Central memory CD8-positive, alpha-beta T cell (primary cell): ENCODE results near the gene OR7G1.
A peak's percentile ranks its signal among the peaks of the same experiment; 100 is the strongest.

ENCODE experiments used
- ATAC-seq: fragments of 150-1000 bp; cut with Tn5 transposase; replicated peaks from 2 replicates; pipeline ENCODE4 v1.10.0; 2022; ENCODE audit warnings: mild to moderate bottlenecking, moderate FRiP score, moderate number of reproducible peaks; ENCODE audit not compliant: poor library complexity, severe bottlenecking; ENCODE audit errors: extremely low read depth
- DNase-seq, 2 donors: peaks; one replicate each; pipeline ENCODE4 v3.0.0; 2021; ENCODE audit warnings: low spot score in 2 of 2
- H3K27ac Mint-ChIP-seq: one replicate; pipeline ENCODE4 v1.8.0; 2022; ENCODE audit warnings: low read depth, mild to moderate bottlenecking, moderate library complexity, mixed read lengths
- H3K27me3 Mint-ChIP-seq: one replicate; pipeline ENCODE4 v1.8.0; 2022; ENCODE audit warnings: mixed read lengths
- H3K36me3 Mint-ChIP-seq: one replicate; pipeline ENCODE4 v1.8.0; 2022; ENCODE audit warnings: mild to moderate bottlenecking, moderate library complexity, mixed read lengths; ENCODE audit not compliant: insufficient read depth
- H3K4me1 Mint-ChIP-seq: one replicate; pipeline ENCODE4 v1.8.0; 2022; ENCODE audit warnings: mixed read lengths
- H3K4me3 Mint-ChIP-seq: one replicate; pipeline ENCODE4 v1.8.0; 2022; ENCODE audit warnings: mild to moderate bottlenecking, moderate library complexity, mixed read lengths
- H3K9me3 Mint-ChIP-seq: one replicate; pipeline ENCODE4 v1.8.0; 2022; ENCODE audit warnings: mixed read lengths

Gene OR7G1

DNA sequence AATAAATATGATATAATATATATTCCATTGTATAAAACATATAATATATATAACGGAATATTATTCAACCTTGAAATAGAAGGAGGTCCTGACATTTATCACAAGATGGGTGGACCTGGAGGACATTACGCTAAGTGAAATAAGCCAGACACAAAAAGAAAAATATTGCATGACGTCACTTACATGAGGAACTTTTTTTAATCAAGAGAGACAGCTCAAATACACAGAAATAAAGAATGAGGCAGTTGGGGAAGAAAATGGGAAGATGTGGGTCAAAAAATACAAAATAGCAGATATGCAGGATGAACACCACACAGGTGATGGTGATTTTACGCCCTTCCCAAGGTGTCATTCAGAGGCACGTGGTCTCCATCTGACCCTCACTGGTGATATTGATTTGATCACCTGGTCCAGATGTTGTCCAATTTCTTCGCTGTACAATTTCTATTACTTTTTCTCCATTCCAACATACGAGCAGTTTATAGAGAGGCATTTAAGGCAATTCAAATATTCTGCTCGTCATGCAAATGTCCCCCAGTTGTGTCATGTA lies 24.1 kb upstream of the OR7G1 start:
- Mint-ChIP-seq H3K4me3 (peak overlapping the region; percentile 98), H3K9me3 (peaks cover 6% of the 10 kb centered on the region), H3K4me1 (peaks cover 47% of the 10 kb centered on the region), H3K36me3 (peaks cover 7% of the 10 kb centered on the region), H3K27ac (peak overlapping the region; percentile 98), H3K27me3 (no peaks in the 10 kb centered on the region)
- DNase-seq = no peak
- peak; percentile 13 for ATAC-seq

DNA sequence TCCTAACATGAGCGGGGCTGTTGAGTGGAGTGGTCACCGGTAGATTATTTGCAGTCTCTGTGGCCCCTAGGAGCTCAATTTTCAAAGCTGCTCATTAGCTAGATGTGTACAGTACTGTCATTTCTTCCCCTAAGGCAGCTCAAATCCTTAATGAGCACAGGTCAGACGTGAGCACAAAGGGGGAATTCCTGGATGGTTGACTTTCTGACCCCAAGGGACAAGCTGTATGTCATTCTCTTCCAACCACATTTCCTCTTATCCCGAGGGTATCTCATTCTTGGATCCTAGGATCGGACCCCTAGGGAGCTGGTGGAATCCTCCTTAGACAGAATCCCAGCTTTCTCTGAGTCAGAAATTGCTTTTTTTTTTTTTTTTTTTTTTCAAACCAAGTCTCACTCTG lies 16.9 kb upstream of the OR7G1 start:
- Mint-ChIP-seq H3K27ac (no peak overlapping the region), H3K27me3 (peaks cover 8% of the 10 kb centered on the region), H3K4me3 (no peak overlapping the region), H3K9me3 (no peaks in the 10 kb centered on the region), H3K36me3 (peaks cover 2% of the 10 kb centered on the region), H3K4me1 (no peaks in the 10 kb centered on the region)
- ATAC-seq = no peak
- DNase-seq = no peak

DNA sequence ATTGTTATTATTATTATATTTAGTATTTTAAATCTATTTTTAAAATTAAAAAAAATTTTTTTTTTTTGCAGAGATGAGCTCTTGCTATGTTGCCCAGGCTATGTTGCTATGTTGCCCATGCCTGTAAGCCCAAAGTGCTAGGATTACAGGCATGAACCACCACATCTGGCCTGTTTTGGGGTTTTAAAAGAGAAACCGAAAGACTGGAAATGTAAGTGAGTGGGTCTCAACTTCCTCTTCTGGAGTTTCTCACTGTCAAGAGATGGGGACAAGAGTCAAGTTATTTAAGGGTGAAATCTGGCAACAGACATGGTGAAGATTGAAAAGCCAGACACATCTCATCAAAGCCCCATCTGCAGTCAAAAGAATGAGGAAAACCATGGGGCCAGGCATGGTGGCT lies 15.4 kb upstream of the OR7G1 start:
- Mint-ChIP-seq H3K36me3 (peaks cover 2% of the 10 kb centered on the region), H3K27me3 (peaks cover 23% of the 10 kb centered on the region), H3K4me1 (no peaks in the 10 kb centered on the region), H3K9me3 (no peaks in the 10 kb centered on the region), H3K4me3 (no peak overlapping the region), H3K27ac (no peak overlapping the region)
- ATAC-seq (no peak), DNase-seq (no peak)

DNA sequence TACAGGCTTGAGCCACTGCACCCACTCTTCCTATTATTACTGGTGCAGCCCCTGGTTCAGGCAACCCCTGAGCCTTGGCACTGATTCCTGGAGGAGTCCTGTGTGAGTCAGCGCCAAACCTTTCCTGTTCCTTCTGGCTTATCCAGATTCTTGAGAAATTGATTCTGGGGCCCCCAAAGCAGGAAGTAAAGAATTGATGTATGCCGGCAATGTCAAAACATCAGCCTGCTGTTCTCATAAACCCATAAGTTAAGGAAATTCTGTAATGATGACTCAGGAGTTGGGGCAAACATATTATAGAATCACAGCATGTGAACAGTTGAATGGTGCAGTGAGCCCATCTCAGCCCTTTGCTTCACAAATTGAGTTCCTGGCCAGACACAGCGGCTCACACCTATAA lies 12.6 kb upstream of the OR7G1 start:
- no peaks in the 10 kb centered on the region for H3K4me1 Mint-ChIP-seq
- no peak for DNase-seq
- peaks cover 27% of the 10 kb centered on the region for H3K27me3 Mint-ChIP-seq
- no peaks in the 10 kb centered on the region for H3K9me3 Mint-ChIP-seq
- ATAC-seq = no peak
- H3K27ac Mint-ChIP-seq = no peak overlapping the region
- no peak overlapping the region for H3K4me3 Mint-ChIP-seq
- peaks cover 4% of the 10 kb centered on the region for H3K36me3 Mint-ChIP-seq

DNA sequence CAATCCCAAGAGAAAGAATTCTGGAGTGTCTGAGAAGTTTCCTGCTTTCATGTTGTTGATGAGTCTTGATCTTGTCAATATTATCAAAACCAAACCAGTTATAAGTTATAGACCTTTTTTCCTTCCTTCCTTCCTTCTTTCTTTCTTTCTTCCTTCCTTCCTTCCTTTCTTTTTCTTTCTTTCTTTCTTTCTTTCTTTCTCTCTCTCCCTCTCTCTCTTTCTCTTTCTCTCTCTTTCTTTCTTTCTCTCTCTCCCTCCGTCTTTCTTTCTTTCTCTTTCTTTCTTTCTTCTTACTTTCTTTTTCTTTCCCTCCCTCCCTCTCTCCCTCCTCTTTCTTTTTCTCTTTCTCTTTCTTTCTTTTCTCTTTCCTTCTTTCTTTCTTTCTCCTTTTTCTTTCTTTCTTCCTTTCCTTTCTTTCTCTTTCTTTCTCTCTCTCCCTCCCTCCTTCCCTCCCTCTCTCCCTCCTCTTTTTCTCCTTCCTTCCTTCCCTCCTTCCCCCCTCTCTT lies 11.4 kb upstream of the OR7G1 start, which contains the start of gene OR7G3:
TSS of gene OR7G3 (minus strand) at position 51 of the 506 bp plus-strand sequence. CDS start at position 51, 0 bp downstream.
- no peak within 1 kb of the TSS for H3K27ac Mint-ChIP-seq
- DNase-seq (no peak), ATAC-seq (no peak)
- H3K4me1 Mint-ChIP-seq = no peaks in the 10 kb centered on the region
- H3K9me3 Mint-ChIP-seq = no peaks in the 10 kb centered on the region
- H3K4me3 Mint-ChIP-seq = no peak within 1 kb of the TSS
- H3K36me3 Mint-ChIP-seq = peaks cover 4% of the 10 kb centered on the region
- H3K27me3 Mint-ChIP-seq = peaks cover 33% of the 10 kb centered on the region

DNA sequence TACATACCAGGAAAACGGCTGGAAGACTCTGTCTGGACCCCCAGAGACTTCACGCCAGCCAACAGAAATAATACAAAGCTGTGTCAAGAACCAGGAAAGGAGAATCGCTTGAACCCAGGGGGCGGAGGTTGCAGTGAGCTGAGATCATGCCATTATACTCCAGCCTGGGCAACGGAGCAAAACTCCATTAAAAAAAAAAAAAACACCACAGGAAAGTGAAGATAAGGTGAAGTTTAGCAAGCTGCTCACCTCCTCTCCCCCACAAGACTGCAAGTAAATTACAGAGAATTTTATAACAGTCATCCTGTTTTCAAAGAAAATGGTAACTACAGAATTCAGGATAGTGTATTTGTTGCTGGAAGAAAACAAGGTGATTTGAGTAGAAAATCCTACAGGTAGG lies 984 bp upstream of the OR7G1 start:
- Mint-ChIP-seq H3K4me3 (no peak overlapping the region), H3K27ac (no peak overlapping the region), H3K4me1 (no peaks in the 10 kb centered on the region), H3K36me3 (no peaks in the 10 kb centered on the region), H3K27me3 (peaks cover 32% of the 10 kb centered on the region), H3K9me3 (no peaks in the 10 kb centered on the region)
- no peak for DNase-seq
- no peak for ATAC-seq

DNA sequence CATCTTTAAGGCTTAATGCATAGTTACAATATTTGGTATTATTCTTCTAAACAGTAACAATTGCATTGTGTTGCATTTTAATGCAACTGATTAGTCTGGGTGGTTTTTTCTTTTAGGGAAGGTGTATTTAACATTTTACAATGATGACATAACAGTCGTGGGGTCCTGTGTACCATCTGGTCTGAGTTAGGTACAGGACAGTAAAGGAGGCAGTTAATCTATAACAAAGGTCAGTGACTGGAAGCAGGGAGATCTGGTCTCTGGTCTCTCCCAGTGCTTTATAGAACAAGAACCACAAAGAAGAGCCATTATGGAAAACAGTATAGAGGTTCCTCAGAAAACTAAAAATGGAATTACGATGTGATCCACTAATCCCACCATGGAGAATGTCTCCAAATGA lies 5.6 kb downstream of the OR7G1 start:
- Mint-ChIP-seq H3K27me3 (peaks cover 57% of the 10 kb centered on the region), H3K36me3 (no peaks in the 10 kb centered on the region), H3K4me3 (no peak overlapping the region), H3K9me3 (no peaks in the 10 kb centered on the region), H3K4me1 (no peaks in the 10 kb centered on the region), H3K27ac (no peak overlapping the region)
- DNase-seq (no peak), ATAC-seq (no peak)

DNA sequence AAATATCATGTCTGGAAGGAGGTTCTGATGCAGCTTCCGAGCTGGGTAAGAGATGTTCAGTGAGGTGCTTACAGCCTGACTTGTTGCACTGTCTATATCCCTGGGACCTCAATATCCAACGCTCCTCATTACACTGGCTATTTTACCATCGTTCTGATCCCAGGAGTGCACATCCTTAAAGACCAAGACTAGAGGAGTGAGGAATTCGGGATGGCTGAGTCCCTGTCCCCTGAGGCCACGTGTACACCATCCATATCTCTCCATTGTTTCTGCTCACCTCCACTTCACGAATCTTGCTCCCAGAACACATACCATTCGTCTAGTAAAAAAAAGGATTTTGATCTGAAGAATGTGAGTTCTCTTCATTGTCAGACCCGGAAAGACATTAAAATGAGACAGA lies 8.2 kb downstream of the OR7G1 start, which contains the start of gene OR7G2:
TSS of gene OR7G2 (minus strand) at position 101 of the 400 bp plus-strand sequence. CDS start 4,232 bp downstream, outside the sequence.
- Mint-ChIP-seq H3K27ac (no peak within 1 kb of the TSS), H3K36me3 (no peaks in the 10 kb centered on the region), H3K9me3 (no peaks in the 10 kb centered on the region), H3K4me3 (no peak within 1 kb of the TSS), H3K27me3 (peaks cover 67% of the 10 kb centered on the region), H3K4me1 (no peaks in the 10 kb centered on the region)
- ATAC-seq (no peak), DNase-seq (no peak)

DNA sequence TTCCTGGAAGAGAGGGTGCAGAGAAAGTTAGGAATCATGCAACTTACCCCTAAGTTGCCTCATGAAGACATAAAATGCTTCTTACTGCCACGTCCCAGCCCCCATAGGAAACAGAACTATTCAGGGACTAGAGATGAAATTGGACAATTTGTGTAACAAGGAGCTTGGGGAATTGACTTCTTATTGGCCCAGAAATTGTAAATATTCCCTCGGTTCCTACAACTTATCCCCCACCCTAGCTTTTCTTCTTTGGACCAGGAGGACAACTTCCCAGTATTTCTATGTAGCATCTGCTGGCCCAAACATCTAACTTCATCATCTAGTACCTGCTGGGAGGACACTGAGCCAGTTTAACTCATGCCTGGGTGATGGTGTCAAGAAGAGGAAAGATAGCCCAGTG lies 28.8 kb downstream of the OR7G1 start, which contains the start of gene OR1M1:
TSS of gene OR1M1 (plus strand) at position 301 of the 400 bp plus-strand sequence. CDS start 6,184 bp downstream, outside the sequence.
- H3K36me3 Mint-ChIP-seq = peaks cover 1% of the 10 kb centered on the region
- H3K27ac Mint-ChIP-seq = no peak within 1 kb of the TSS
- no peak for DNase-seq
- peaks cover 34% of the 10 kb centered on the region for H3K27me3 Mint-ChIP-seq
- ATAC-seq = no peak
- no peaks in the 10 kb centered on the region for H3K9me3 Mint-ChIP-seq
- no peak within 1 kb of the TSS for H3K4me3 Mint-ChIP-seq
- H3K4me1 Mint-ChIP-seq = no peaks in the 10 kb centered on the region

DNA sequence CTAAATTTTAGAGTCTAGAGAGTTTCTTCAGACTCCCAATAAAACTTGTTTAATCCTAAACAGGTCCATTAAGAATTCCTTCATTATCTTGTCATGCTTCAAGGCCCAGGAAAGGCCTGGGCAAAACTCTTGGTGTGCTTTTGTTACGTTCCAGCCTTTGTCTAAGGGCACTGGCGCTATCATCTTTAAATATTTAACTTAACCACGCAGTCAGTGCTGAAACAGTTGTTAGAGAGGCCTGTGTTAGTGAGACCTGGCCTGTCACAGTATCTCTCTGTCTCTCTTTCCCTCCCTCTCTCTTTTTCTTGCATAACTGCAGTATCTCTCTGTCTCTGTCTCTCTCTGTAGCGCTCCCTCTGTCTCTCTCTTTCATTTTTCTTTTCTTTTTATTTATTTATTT lies 36.9 kb downstream of the OR7G1 start:
- Mint-ChIP-seq H3K27ac (no peak overlapping the region), H3K27me3 (no peaks in the 10 kb centered on the region), H3K4me1 (no peaks in the 10 kb centered on the region), H3K4me3 (no peak overlapping the region), H3K36me3 (no peaks in the 10 kb centered on the region), H3K9me3 (no peaks in the 10 kb centered on the region)
- DNase-seq (no peak), ATAC-seq (no peak)

DNA sequence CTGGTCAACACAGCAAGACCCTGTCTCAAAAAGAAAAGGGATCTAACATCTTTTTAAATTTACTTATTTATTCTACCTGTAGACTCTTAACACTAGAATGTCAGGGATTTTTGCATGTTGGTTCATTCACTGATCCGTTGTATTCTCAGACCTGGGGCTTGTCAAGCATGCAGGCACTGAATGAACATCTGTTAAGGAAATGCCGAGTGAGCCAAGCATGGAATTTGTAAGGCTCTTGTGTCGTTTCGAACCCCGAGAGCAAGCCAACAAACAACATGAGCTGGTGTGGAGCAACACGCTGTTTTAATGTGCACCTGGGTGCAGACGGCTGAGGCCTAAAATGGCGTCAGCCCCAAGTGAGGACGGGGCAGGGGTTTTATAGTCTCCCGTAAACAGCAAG lies 38.7 kb downstream of the OR7G1 start:
- Mint-ChIP-seq H3K27me3 (no peaks in the 10 kb centered on the region), H3K4me3 (no peak overlapping the region), H3K4me1 (no peaks in the 10 kb centered on the region), H3K9me3 (no peaks in the 10 kb centered on the region), H3K36me3 (no peaks in the 10 kb centered on the region), H3K27ac (no peak overlapping the region)
- no peak for DNase-seq
- no peak for ATAC-seq

DNA sequence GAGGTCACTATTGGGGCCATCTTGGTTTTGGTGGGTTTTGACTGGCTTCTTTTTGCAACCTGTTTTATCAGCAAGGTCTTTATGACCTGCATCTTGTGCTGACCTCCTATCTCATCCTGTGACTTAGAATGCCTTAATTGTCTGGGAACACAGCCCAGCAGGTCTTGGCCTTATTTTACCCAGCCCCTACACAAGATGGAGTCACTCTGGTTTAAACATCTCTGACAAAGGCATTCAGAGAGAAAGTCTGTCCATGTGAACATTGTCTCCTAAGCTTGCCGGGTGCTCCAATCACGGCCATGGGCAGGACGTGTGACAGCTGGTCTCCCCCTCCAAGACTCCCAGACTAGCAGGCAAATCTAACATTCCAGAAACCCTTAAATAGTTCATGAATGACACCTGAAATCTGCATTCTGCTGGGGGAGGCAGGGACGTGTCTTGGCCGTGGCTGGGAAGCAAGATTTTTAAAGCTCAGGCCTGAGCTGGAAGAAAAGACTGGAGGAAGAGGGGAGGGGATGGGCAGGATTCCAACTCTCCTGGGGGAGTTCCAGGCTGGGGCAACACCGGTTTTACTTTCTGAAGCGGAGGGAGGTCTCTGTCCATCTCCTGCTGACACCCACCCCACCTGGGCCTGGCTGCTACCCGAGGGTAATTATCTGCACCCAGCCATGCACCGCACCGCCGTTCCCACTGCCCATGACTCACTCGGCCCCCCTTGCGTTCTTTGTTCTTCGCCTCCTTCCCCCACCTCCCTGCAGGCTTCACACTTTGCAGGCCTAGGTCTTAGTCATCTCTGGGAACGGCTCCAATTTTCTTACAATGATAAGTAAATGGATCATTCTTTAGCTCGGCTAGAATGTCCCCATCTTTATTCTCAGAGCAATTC lies 40.3 kb downstream of the OR7G1 start:
- Mint-ChIP-seq H3K27ac (no peak overlapping the region), H3K4me1 (no peaks in the 10 kb centered on the region), H3K9me3 (no peaks in the 10 kb centered on the region), H3K27me3 (no peaks in the 10 kb centered on the region), H3K36me3 (no peaks in the 10 kb centered on the region), H3K4me3 (no peak overlapping the region)
- DNase-seq = no peak
- no peak for ATAC-seq

DNA sequence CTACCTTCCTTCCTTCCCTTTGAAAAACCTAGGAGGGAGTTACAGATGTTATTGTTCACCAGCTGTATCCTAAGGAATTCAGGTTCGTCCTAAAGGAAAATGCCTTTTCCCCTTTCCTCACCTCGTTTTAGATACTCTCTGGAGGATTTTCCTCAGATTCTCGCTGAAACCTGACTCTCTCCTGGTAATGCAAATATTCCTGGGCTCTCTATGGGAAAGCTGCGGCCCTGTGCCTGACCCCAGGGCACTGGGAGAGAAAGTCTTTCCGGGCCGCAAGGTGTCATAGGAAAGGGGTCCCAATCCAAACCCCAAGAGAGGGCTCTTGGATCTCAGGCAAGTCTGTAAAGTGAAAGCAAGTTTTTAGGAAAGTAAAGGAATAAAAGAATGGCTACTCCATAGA lies 41.8 kb downstream of the OR7G1 start:
- no peaks in the 10 kb centered on the region for H3K4me1 Mint-ChIP-seq
- H3K4me3 Mint-ChIP-seq = no peak overlapping the region
- no peaks in the 10 kb centered on the region for H3K27me3 Mint-ChIP-seq
- H3K36me3 Mint-ChIP-seq = no peaks in the 10 kb centered on the region
- ATAC-seq (no peak), DNase-seq (no peak)
- no peaks in the 10 kb centered on the region for H3K9me3 Mint-ChIP-seq
- H3K27ac Mint-ChIP-seq = no peak overlapping the region
